Neural cell (in vitro differentiated cells): ENCODE data around the gene GLIS2. TPM values are rescaled to one million over a fixed set of nuclear protein-coding genes. Genes with fewer than 3 reads are reported as not detected.

ENCODE experiments used
- H2AFZ ChIP-seq: fragments of 200-600, 300-800 bp; sonication (generic), shearing (Covaris generic); 2 replicates; pipeline ENCODE4 v1.6.0; 2014; ENCODE audit warnings: low read depth, mild to moderate bottlenecking, antibody characterized with exemption, low read length, moderate library complexity
- H3F3A ChIP-seq: fragments of 200-600 bp; shearing (Covaris generic); 2 replicates; pipeline ENCODE4 v1.6.1; 2016; ENCODE audit warnings: mild to moderate bottlenecking, moderate library complexity, mixed read lengths, antibody characterized with exemption, low read length; ENCODE audit not compliant: insufficient read depth, poor library complexity, severe bottlenecking
- H3K27ac ChIP-seq: fragments of 200-600, 300-800 bp; sonication (generic), shearing (Covaris generic); 2 replicates; pipeline ENCODE4 v1.5.1; 2014; ENCODE audit warnings: mild to moderate bottlenecking, low read length, moderate library complexity
- H3K27me3 ChIP-seq: fragments of 300-800, 200-600 bp; sonication (generic), shearing (Covaris generic); 2 replicates; pipeline ENCODE4 v1.6.0; 2014; ENCODE audit warnings: mild to moderate bottlenecking, low read depth, low read length, moderate library complexity; ENCODE audit not compliant: insufficient read depth
- H3K36me3 ChIP-seq: fragments of 300-800, 200-600 bp; sonication (generic), shearing (Covaris generic); 2 replicates; pipeline ENCODE4 v1.5.1; 2014; ENCODE audit warnings: mild to moderate bottlenecking, antibody characterized with exemption, low read length, moderate library complexity; ENCODE audit not compliant: insufficient read depth
- H3K4me2 ChIP-seq: fragments of 300-800, 200-600 bp; sonication (generic), shearing (Covaris generic); 2 replicates; pipeline ENCODE4 v1.6.0; 2014; ENCODE audit warnings: mild to moderate bottlenecking, low read length
- H3K4me3 ChIP-seq: fragments of 300-800, 200-600 bp; sonication (generic), shearing (Covaris generic); 2 replicates; pipeline ENCODE4 v1.5.1; 2014; ENCODE audit warnings: mild to moderate bottlenecking, low read length, moderate library complexity
- H3K79me2 ChIP-seq: fragments of 200-600 bp; shearing (Covaris generic); replicated peaks from 2 replicates; pipeline ENCODE4 v1.6.0; 2014; ENCODE audit warnings: mild to moderate bottlenecking, low read length, moderate library complexity; ENCODE audit not compliant: insufficient read depth
- H3K9ac ChIP-seq: fragments of 300-800, 200-600 bp; sonication (generic), shearing (Covaris generic); 2 replicates; pipeline ENCODE4 v1.6.1; 2016; ENCODE audit warnings: mild to moderate bottlenecking, low read length, mixed read lengths
- H3K9me2 ChIP-seq: fragments of 200-600 bp; shearing (Covaris generic); 2 replicates; pipeline ENCODE4 v1.6.1; 2016; ENCODE audit warnings: mild to moderate bottlenecking, low read length, mixed read lengths; ENCODE audit not compliant: insufficient read depth
- H3K9me3 ChIP-seq: fragments of 200-600, 300-800 bp; sonication (generic), shearing (Covaris generic); 2 replicates; pipeline ENCODE4 v1.6.1; 2016; ENCODE audit warnings: mild to moderate bottlenecking, mixed run types, low read length, moderate library complexity, mixed read lengths
- H4K20me1 ChIP-seq: fragments of 200-600 bp; shearing (Covaris generic); 2 replicates; pipeline ENCODE4 v1.6.1; 2016; ENCODE audit warnings: mild to moderate bottlenecking, mixed run types; ENCODE audit not compliant: insufficient read depth
- CTCF ChIP-seq: fragments of 450-650 bp; IDR thresholded peaks from 2 replicates; pipeline ENCODE4 v1.5.1; 2014; ENCODE audit warnings: antibody characterized with exemption, mild to moderate bottlenecking, moderate library complexity; ENCODE audit not compliant: poor library complexity, severe bottlenecking
- EP300 ChIP-seq: fragments of 450-650 bp; conservative IDR thresholded peaks from 2 replicates; pipeline ENCODE4 v1.6.1; 2014; ENCODE audit warnings: antibody characterized with exemption, mild to moderate bottlenecking, moderate library complexity; ENCODE audit not compliant: poor library complexity, severe bottlenecking
- EZH2 ChIP-seq: fragments of 200-600, 300-800 bp; shearing (Covaris generic), sonication (generic); IDR thresholded peaks from 2 replicates; pipeline ENCODE4 v1.6.1; 2014; ENCODE audit warnings: antibody characterized with exemption, low read length, borderline replicate concordance, mild to moderate bottlenecking; ENCODE audit not compliant: insufficient read depth, poor library complexity, severe bottlenecking
- MXI1 ChIP-seq: fragments of 450-650 bp; conservative IDR thresholded peaks from 2 replicates; pipeline ENCODE4 v1.6.1; 2014; ENCODE audit warnings: antibody characterized with exemption, mild to moderate bottlenecking; ENCODE audit not compliant: poor library complexity, severe bottlenecking
- POLR2AphosphoS5 ChIP-seq: IDR thresholded peaks from 2 replicates; pipeline ENCODE4 v1.6.1; 2012
- RAD21 ChIP-seq: fragments of 450-650 bp; conservative IDR thresholded peaks from 2 replicates; pipeline ENCODE4 v1.6.1; 2014; ENCODE audit warnings: antibody characterized with exemption, mild to moderate bottlenecking, moderate library complexity
- SMC3 ChIP-seq: fragments of 450-650 bp; conservative IDR thresholded peaks from 2 replicates; pipeline ENCODE4 v1.6.1; 2014; ENCODE audit warnings: antibody characterized with exemption, mild to moderate bottlenecking, moderate library complexity; ENCODE audit not compliant: poor library complexity
- TAF1 ChIP-seq: IDR thresholded peaks from 2 replicates; pipeline ENCODE4 v1.6.1; 2012; ENCODE audit warnings: low read depth
- polyA plus RNA-seq: library from polyadenylated mRNA; depleted of rRNA; stranded (reverse); fragments of >200 nt; gene quantifications from 2 replicates; pipeline ENCODE4 v1.2.3, GENCODE V29; 2014
- TF ChIP-seq, protein P1 (sequence below): IDR thresholded peaks from 2 replicates; pipeline ENCODE4 v1.6.1; 2012; ENCODE audit warnings: borderline replicate concordance

GLIS2 gene
- polyA plus RNA-seq, 1 donor from 2014 or later, result 2.6 TPM

GRCh38 chr16:4323071-4323844 is 7.4 kb downstream of the GLIS2 start:
- Histone ChIP-seq H4K20me1 (no peaks in the 10 kb centered on the region), H3K9me2 (no peaks in the 10 kb centered on the region), H3F3A (no peaks in the 10 kb centered on the region), H3K4me2 (no peak overlapping the region), H3K4me3 (no peak overlapping the region), H3K79me2 (peaks cover 64% of the 10 kb centered on the region), H3K9me3 (no peaks in the 10 kb centered on the region), H2AFZ (no peak overlapping the region), H3K36me3 (no peaks in the 10 kb centered on the region), H3K27ac (no peak overlapping the region), H3K27me3 (no peaks in the 10 kb centered on the region), H3K9ac (no peak overlapping the region)
- TF ChIP-seq SMC3, result no peak
- TF ChIP-seq TAF1, result no peak
- TF ChIP-seq RAD21, result no peak
- no peak for TF ChIP-seq POLR2AphosphoS5
- TF ChIP-seq EZH2, result no peak
- no peak for TF ChIP-seq MXI1
- no peak for TF ChIP-seq CTCF
- no peak for TF ChIP-seq EP300
- TF ChIP-seq, protein P1, sequence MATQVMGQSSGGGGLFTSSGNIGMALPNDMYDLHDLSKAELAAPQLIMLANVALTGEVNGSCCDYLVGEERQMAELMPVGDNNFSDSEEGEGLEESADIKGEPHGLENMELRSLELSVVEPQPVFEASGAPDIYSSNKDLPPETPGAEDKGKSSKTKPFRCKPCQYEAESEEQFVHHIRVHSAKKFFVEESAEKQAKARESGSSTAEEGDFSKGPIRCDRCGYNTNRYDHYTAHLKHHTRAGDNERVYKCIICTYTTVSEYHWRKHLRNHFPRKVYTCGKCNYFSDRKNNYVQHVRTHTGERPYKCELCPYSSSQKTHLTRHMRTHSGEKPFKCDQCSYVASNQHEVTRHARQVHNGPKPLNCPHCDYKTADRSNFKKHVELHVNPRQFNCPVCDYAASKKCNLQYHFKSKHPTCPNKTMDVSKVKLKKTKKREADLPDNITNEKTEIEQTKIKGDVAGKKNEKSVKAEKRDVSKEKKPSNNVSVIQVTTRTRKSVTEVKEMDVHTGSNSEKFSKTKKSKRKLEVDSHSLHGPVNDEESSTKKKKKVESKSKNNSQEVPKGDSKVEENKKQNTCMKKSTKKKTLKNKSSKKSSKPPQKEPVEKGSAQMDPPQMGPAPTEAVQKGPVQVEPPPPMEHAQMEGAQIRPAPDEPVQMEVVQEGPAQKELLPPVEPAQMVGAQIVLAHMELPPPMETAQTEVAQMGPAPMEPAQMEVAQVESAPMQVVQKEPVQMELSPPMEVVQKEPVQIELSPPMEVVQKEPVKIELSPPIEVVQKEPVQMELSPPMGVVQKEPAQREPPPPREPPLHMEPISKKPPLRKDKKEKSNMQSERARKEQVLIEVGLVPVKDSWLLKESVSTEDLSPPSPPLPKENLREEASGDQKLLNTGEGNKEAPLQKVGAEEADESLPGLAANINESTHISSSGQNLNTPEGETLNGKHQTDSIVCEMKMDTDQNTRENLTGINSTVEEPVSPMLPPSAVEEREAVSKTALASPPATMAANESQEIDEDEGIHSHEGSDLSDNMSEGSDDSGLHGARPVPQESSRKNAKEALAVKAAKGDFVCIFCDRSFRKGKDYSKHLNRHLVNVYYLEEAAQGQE, result no peak

DNA sequence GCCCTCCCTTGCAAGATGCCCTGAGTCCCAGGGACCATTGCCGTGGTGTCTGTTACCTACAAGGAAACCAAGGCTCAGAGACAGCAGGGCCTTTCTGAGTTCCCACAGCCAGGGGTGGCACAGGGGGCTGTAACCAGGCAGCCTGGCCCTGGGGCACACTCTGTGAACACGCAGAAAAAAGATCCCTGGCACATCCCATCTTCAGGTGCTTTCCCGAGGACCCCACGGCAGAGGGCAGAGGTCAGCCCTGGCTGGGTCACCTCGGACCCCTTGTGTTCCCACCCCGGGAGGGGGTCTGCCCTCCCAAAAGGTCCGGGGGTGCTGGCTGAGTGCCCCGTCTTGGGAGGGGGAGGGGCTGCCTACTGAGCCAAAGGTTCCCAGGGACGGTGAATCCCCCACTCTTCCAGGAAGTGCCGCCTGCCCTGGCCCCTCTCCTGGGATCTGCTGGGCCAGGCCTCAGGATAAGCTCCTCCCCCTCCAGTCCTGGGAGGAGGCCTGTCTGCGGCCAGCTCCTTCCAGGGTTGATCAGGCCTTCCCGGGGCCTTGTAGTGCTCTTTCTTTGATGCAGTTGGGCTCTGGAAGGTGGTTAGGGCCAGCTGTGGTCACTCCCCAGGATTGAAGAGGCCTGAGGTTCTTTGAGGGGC is 8.1 kb downstream of the GLIS2 start:
- Histone ChIP-seq H3K4me3 (no peak overlapping the region), H3K4me2 (no peak overlapping the region), H4K20me1 (no peaks in the 10 kb centered on the region)

More for the DNA sequence above, 8.1 kb downstream of the GLIS2 start:
- Histone ChIP-seq H3K9me2 (no peaks in the 10 kb centered on the region), H3K27ac (no peak overlapping the region), H3K36me3 (no peaks in the 10 kb centered on the region), H2AFZ (no peak overlapping the region), H3K27me3 (no peaks in the 10 kb centered on the region), H3F3A (no peaks in the 10 kb centered on the region), H3K79me2 (peaks cover 64% of the 10 kb centered on the region), H3K9me3 (no peaks in the 10 kb centered on the region), H3K9ac (no peak overlapping the region)
- no peak for TF ChIP-seq RAD21
